Stimulated activated CD4-positive, alpha-beta T cell treated with anti-CD3 and anti-CD28 coated beads, TNF-alpha, amount 100 ng/mL, for 24 hours (primary cell): ENCODE results near the gene FCER1G.
A peak's percentile ranks its signal among the peaks of the same experiment; 100 is the strongest.
"Not testable (repeated sequence)": the region's sequence is repeated elsewhere in the genome, so short reads cannot be mapped to it uniquely, and the experiment has no call there.

ENCODE experiments used
- DNase-seq, 3 experiments: peaks; one replicate each; pipeline ENCODE4 v3.0.0-alpha.2; 2020; ENCODE audit warnings: low read depth in 3 of 3

Gene FCER1G

DNA sequence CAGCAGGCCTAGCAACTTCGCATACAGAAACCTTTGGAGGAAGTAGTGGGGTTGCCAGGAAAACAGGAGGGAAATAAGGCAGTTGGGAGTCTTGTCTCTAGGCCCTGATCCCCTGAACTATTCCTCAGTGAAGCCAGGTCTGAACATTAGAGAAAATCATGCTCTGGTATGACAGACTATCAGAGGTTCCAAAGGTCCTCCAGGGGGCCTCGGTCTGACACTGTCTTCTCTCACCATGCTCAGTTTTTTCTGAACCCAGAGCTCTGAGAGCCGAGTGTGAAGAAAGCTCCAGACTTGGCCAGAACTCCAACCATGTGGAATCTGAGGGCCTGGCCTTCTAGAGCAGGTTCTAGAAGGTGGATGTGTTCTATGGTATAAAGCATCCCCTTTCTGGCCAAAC is 14.8 kb downstream of the FCER1G start:
- no peak for DNase-seq

DNA sequence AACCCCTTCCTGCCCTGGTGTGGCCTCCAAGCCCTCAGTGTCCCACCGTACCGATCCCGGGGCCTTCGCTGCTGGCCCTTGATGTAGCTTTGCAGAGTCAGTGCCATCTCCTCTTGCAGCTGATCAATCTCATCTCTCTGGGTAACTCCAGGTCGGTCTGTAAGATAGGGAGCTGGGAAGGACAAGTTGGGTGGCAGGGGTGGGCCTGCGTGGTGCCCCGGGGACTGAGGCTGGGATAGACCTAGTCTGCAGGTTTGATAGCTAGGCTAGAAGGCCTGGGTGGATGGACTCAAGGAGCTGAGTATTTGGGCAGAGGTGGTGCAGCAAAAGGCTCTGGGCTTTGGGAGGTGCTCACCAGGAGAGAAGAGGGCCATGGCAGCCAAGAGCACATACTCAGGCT is 15.7 kb downstream of the FCER1G start:
- no peak for DNase-seq

DNA sequence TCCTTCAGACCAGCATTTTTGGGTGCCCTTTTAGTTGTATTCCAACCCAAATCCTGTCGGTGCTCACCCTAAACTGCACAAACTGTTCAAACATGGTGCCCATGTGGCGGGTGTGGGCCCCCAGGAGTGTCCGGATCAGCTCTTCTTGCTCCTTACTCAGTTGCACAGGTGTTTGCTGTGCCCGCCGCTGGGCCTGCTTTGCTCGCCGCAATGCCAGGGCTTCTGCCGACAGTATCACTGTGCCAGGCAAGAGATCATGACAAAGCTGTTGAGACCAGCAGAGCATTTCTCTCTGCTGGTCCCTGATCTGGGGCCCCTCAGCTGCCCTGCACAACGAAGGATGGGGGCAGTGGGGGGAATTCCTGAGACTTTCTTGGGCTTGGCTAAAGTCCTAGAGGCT is 18.0 kb downstream of the FCER1G start:
- no peak for DNase-seq

DNA sequence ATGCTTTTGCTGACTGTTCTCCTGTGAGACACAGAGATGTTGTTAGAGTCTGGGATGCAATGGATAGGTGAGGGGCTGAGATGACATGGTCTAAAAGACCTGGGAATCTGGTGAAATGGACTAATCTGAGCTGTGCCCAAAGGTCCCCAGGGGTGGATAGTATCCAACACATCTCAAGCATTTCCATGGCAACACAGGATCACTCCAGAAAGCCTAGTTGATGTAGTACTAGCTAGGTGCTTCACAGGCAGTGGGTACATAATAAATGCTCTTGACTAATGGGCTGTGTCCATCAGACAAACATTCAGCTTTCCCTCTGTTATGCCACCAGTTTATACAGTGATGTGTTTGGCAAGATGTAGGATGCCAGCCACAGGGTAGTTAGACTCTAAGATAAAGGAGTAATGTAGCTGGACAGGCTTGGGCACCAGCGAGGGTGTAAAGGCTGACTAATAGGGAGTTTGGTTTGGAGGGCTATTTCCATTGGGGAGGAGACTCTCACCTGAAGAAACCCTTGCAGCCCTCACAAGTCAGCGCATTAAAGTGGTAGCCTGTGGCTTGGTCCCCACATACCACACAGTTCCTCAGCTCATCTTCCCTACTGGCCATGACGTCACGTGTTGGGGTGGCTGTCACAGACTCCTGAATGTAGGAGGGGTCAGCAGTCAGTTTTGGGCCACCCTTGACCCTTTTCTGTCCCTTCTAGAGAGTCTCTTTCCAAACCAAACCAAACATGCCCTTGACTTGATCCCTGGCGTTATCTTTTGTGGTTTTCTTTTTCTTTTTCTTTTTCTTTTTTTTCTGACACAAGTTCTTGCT is 21.1 kb downstream of the FCER1G start:
- no peak for DNase-seq

DNA sequence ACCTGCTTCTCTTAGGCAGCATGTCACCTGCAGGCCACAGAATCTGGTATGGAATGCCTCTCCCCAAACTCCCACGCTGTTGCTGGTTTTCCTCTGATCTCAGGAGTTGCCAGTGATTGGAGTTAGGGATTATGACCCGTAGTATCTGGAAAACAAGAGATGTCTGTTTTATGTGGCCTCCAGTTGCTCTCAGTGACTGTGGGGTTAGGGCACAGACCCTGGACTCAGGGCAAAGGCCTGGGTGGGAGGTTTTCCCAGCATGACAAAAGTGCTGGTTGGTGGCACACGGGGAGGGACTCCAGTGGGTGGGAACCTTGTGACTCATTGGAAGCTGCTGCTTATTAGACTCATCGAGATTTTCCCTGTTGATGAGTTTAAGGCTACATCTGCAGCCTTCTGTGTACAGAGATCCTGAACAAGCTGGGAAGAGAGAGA is 23.0 kb downstream of the FCER1G start, which contains the start of gene NR1I3:
TSS of gene NR1I3 (minus strand) at position 165 of the 435 bp plus-strand sequence. CDS start 1,638 bp downstream, outside the sequence.
- no peak for DNase-seq

DNA sequence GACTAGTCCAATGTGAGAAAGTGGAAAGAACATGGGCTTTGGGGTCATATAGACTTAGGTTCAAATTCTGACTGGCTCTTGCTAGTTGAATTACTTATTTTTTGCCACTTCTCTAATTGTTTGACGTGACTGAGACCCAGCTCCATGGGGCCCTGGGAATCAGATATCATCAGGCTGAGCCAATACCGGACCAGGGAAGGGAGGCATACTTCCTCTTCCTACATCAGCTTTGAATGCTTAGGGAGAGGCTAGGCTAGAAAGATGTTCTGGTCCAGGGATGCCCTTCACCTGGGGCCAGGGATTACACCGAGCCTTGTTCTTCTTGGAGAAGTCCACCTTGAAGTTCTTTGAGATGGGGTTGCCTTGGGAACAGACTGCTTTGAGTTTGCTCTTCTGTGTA is 26.6 kb downstream of the FCER1G start:
- no peak for DNase-seq

DNA sequence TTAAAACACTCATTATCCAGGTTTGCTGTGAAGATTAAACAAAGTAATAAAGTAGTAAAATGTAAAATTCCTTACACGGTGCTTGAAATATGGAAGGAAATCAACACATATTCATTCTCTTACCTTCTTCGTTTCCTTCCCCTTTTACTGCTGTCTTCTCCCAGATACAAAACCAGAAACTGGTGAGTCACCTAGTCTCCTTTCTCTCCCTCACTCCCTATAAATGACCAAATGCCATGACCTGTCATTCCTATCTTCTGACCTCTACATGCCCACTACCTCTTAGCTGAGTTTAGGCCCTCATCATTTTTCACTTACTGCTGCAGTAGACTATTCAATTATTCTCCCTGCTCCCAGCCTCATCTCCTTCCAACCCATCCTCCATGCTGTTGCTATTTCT is 27.2 kb downstream of the FCER1G start:
- no peak for DNase-seq

DNA sequence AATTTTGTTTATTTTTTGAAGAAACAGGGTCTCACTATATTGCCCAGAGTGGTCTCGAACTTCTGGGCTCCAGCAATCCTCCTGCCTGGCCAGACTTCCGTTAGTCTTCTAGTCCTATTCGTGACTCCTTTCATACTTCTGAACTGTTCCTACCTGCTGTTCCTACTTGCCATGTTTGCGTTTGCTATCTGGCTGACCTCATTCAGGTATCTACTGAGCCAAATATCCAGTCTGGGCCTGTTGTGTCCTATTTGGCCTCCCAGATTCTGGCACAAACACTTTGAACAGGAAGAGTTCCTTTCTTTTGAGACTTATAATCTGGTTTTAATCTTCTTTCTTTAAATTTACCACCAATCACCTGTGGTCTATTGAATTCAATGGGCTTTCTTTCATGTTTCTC is 29.8 kb downstream of the FCER1G start:
- DNase-seq, result no peak

DNA sequence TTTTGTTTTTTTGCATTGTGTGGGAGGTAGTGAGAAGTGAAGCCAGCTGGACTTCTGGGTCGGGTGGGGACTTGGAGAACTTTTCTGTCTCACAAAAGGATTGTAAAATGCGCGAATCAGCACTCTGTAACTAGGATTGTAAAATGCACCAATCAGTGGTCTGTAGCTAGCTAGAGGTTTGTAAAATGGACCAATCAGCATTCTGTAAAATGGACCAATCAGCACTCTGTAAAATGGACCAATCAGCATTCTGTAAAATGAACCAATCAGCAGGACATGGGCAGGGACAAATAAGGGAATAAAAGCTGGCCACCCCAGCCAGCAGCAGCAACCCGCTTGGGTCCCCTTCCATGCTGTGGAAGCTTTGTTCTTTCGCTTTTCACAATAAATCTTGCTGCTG is 35.0 kb downstream of the FCER1G start:
- DNase-seq, result not testable (repeated sequence)

DNA sequence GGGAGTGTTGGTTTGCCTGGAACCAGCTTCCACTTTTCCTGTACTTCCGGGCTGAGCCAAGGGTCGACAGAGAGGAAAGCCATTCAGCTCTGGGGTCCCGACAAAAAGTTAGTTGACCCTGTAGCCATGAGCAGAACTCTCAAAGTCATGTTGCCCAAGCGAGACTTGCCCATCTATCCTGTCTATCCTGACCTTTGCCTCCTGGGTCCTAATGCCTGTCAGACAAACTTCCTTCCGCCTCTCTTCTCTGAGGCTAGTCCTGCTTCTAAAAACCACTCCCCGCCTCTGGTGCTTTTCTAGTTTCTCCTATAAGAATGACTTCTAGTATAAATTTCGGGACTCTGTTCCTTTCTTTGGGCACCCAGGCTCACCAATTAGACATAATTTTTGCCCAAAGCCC is 35.7 kb downstream of the FCER1G start:
- no peak for DNase-seq

DNA sequence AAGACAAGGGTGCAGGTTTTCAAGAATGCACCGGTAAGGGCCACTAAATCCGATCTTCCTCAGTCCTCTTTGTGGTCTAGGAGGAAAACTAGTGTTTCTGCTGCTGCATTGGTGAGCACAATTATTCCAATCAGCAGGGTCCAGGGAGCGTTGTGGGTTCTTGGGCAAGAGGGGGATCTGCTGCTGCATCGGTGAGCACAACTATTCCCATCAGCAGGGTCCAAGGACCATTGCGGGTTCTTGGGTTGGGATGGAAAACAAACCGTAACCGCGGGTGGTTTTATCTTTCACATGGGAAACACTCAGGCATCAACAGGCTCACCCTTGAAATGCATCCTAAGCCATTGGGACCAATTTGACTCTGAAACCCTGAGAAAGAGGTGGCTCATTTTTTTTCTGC is 36.5 kb downstream of the FCER1G start:
- no peak for DNase-seq

DNA sequence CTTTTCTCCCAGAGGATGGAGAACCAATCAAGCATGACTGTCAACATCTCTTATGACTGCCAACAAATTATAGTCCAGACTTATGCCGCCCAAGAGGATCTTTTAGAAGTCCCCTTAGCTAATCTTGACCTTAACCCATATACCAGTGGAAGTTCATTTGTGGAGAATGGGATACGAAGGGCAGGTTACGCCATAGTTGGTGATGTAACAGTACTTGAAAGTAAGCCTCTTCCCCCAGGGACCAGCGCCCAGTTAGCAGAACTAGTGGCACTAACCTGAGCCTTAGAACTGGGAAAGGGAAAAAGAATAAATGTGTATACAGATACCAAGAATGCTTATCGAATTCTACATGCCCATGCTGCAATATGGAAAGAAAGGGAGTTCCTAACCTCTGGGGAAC is 40.2 kb downstream of the FCER1G start:
- not testable (repeated sequence) for DNase-seq

DNA sequence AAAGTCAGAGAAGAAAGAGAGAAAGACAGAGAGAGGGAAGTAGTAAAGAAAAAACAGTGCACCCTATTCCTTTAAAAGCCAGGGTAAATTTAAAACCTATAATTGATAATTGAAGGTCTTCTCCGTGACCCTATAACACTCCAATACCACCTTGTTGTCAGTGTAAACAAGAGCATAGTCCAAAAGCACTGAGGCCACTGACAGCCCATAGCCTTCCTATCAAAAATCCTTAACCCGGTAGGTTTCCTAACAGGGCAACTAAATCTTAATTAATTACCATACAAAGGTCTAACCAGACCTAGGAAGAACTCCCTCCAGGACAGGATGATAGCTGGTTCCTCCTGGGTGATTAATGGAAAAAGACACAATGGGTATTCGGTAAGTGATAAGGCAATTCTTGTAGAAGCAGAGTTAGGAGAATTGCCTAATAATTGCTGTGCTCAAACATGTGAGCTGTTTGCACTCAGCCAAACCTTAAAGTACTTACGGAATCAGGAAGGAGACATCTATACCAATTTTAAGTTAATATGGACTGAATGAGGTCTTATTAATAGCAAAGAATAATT is 40.9 kb downstream of the FCER1G start:
- DNase-seq, result not testable (repeated sequence)

DNA sequence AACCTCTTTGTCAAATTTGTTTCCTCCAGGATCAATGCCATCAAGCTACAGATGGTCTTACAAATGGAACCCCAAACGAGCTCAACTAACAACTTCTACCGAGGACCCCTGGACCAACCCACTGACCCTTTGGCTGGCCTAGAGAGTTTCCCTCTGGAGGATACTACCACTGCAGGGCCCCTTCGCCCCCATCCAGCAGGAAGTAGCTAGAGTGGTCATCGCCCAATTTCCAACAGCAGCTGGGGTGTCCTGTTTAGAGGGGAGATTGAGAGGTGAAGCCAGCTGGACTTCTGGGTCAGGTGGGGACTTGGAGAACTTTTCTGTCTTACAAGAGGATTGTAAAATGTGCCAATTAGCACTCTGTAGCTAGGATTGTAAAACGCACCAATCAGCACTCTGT is 42.0 kb downstream of the FCER1G start:
- not testable (repeated sequence) for DNase-seq

DNA sequence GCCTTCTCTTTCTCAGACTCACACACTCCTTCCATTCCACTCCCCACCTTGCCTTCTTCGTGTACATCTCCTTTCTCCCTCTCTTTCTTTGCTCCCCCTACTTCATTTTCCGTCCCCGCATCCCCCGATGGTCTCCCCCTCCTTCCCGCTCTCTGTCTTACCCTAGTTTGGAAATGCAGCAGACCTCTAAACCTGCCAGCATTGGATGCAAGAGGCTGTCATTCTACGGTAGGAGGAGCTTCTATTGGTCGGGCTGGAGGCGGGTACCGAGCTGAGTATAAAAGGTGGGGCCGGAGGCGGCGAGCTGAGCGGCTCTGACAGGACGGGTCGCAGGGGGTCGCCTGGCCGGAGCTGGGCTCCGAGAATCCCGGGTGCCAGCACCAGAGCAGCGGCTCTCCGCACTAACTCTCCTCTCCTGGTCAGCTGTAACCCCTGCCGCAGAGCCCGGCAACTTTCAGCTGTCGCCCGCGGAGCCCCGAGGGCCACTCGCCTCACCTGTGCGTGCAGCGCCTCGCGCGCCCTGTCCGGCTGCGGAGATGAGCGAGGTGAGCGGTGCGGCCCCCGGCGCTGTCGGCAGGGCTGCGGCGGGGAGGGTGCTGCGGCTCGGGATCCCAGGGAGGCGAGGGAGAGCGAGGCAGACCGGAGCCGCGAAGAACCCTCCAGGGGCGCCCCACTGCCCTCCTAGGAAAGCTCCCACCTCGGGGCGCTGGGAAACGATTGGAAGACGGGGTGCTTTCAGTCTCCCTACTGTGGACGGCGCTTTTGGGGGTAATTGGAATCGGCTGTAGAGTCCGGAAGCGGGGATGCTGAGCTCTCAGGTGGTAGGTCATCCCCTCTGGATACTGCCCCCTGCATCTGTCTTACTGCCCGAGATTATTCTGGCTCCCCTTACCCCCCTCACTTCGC is 43.6 kb downstream of the FCER1G start, which contains the start of gene PCP4L1:
TSS of gene PCP4L1 (plus strand) at position 307 of the 906 bp plus-strand sequence. CDS start at position 537, 230 bp downstream.
- DNase-seq, result peak in 2 of 3 experiments; percentile 7 to 31

DNA sequence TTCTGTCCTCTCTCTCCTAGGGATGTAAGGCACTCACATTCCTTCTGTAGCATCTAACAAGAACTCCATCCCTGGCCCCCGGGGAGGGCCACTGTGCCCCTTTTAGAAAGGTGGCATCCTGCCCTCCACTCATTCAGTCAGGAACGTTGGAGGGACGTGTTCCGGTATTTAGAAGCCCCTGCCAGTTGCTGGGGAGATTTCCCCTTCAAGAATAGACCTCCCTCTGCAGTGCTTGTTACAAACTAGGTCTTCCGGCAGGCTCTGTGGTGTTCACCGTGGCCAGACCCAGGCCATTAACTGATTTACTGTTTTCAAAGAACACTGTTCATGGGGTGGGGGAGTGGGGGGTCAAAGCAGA is 44.2 kb downstream of the FCER1G start:
- no peak for DNase-seq

DNA sequence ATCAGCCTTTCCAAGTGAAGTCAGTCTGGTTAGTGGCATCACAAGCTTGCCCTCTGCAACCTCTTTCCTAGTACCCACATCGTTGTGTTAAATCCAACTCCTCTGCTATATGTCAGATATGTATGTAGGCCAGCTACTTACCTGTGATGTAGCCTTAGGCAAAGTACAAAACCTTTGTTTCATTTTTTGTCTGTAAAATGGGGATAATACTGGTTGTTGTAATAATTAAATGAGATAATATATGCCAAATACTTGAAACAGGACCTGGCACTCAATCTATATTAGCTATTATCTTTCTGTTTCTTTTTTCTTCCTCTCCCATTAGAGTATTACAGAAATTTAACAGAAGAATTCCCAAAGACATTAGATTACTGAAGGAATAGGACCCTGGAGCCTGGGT is 44.7 kb downstream of the FCER1G start:
- DNase-seq, result no peak

DNA sequence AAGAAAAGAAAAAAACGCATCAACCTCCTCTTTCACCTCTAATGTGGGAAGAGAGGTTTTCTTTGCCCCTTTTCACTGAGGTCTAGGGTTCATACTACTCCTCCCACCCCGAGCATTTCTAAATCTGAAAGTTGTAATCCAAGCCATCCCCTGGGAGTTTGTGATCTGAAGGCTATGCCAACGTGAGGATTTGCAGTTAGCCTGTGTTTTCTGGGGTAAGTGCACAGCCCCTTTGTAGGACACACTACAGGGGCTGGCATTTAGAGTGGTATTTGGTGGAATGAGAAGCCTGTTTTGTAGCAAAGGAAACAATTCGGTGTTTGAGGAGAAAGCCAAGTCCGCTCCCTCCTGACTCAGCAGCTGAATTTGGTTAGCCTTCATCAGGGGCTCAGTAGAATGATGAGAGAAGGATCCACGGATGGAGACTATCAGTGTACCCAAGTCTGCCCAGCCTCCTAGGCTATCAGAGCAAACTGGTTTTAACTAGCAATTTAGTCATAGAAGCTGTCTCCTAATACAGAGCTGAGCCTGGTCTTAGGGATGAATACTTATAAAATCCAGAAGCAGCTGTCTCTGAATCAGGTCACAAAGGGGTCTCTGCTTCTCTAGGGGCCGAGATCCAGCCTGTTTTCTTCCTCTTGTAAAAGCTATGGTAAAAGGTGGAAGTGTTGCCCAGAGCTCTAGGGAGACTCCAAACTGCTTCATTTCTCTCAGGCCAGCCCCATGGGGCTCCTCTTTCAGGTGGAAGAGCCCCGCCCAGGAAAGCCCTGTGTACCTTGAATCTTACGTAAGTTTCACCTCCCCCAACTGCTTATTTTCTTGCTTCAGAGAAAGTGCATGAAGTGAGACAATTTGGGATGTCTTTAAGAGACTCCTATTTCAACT is 45.5 kb downstream of the FCER1G start:
- DNase-seq, result no peak

DNA sequence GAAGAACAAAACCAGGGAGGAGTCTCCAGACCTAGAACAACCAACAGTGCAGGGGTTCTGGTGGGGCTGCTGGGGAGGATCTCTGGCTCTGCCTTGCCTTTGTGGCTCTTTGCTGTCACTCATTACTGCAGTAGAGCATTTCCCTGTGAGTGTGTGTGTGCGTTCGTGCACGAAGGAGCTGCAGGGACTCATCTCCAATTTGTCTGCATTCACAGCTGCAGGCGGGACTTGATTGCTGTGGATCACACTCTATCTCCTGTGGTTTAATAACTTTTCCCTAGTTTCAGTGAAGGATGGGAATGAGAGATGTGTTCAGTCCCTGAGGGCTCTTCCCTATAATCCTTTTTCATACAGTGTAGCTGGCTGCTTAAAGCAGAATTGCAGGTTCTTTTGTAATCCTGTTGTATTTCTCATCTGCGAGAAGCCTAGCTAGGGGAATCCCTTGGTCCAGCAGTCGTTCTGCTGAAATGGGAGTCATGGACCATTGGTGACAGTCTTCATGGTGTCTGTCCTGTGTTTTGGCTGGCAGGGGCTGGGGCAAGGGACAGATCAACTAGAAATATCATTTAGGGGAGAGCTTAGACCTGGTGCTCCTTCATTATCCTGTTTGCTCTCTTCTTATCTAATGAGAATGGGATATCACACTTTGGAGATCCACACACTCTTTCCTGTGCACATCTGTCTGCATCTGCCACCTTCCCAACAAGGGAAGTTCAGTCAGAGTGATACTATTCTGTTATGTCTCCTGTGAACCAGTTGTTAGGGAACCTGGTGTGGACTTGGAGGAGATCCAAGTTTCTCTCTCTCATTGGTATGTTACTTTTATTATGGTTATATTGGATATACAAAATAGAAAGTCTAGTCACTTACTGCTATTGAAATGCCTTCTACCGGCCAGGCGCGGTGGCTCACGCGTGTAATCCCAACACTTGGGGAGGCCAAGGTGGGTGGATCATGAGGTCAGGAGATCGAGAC is 46.5 kb downstream of the FCER1G start:
- no peak for DNase-seq

DNA sequence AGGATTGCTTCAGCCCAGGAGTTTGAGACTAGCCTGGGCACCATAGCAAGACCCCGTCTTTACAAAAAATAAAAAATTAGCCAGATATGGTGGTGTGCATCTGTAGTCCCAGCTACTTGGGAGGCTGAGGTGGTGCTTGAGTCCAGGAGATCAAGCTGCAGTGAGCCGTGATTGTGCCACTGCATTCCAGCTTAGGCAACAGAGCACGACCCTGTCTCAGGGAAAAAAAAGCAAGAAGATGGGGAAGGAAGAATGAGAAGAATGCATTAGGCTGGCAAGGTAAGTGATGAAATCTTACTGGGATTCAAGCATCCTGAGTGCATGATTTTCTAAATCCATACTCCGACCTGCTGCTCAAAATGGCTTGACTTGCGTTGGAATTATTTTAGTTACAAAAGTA is 50.2 kb downstream of the FCER1G start:
- no peak for DNase-seq
